HL-60/S4 (cell line): ENCODE measurements around the gene IGF2.

Experiments
- in situ Hi-C: fragments of 300-500 bp; cut with MboI; formaldehyde crosslinking; loops from 2 replicates; pipeline ENCODE4 v1.14.3; 2022; ENCODE audit warnings: low sequenced_read_pairs

Gene IGF2

GRCh38 chr11:2140411-2141400 lies 1.5 kb upstream of the IGF2 start:
- in situ Hi-C loops, result no loop called here

GRCh38 chr11:2139621-2140337 lies 590 bp upstream of the IGF2 start:
- in situ Hi-C loops, result no loop called here

GRCh38 chr11:2138431-2139122 lies 612 bp downstream of the IGF2 start:
- in situ Hi-C loops, result no loop called here

DNA sequence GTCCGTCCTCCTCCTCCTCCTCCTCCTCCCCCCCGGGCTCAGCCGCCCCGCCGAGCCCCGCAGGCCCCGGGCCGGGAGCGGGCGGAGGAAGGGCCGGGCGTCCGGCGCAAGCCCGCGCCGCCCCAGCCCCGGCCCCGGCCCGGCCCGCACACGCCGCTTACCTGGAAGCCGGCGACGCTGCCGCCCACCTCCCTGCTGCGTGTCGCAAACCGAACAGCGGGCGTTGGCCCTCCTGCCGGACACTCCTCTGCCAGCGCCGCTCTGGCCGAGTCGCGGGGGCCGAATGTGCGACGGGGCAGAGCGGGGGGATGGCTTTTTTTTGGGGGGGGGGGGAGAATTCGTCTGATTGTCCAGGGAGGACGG lies 1.1 kb downstream of the IGF2 start:
- in situ Hi-C loops, result no loop called here

- in situ Hi-C loops, result no loop called here
These were observed 1.8 kb downstream of the IGF2 start for GRCh38 chr11:2137202-2138067.

DNA sequence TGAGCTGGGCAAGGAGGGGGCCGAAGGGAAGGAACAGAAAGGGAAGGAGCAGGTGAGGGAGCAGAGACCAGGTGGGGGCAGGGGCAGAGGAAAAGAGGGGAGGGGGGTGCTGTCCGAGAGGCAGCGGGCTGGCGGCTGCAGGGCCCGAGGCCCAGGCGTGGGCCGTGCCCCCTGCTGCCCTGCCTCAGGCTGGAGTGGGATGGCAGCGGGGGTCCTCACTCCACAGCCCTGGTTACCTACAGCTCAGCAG lies 2.3 kb downstream of the IGF2 start:
- in situ Hi-C loops, result no loop called here

GRCh38 chr11:2136209-2136951 lies 2.8 kb downstream of the IGF2 start:
- in situ Hi-C loops, result no loop called here

DNA sequence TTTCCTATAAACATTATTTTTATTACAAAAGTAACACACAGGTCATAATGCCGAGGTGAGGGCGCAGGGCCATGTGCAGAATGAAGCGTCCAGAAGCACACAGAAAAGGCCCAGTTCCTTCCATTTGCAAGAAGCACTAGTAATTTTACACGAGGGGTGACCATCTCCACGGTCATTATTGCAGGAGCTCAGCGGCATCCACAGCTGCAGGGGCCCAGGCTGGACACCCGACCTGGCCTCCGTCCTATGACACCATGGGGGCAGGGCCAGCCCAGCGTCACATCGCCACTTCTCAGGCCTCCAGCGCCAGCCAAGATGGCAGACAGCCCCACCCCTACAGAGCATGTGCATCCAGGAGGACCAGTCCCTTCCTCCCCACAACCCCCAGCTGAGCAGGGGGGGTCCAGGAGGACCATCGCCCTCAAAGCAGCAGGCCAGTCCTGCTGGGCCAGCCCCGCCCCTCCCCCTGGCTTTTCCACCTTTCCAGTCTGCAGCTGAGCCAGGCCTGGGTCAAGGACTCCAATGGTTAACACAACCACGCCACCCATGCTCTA lies 3.5 kb downstream of the IGF2 start:
- in situ Hi-C loops, result no loop called here

GRCh38 chr11:2135018-2135569 lies 4.1 kb downstream of the IGF2 start:
- in situ Hi-C loops, result no loop called here

GRCh38 chr11:2134022-2135010 lies 4.9 kb downstream of the IGF2 start:
- in situ Hi-C loops, result no loop called here

- in situ Hi-C loops, result no loop called here
These were observed 5.8 kb downstream of the IGF2 start for GRCh38 chr11:2133241-2134021.

GRCh38 chr11:2132874-2133240 lies 6.3 kb downstream of the IGF2 start:
- in situ Hi-C loops, result no loop called here

DNA sequence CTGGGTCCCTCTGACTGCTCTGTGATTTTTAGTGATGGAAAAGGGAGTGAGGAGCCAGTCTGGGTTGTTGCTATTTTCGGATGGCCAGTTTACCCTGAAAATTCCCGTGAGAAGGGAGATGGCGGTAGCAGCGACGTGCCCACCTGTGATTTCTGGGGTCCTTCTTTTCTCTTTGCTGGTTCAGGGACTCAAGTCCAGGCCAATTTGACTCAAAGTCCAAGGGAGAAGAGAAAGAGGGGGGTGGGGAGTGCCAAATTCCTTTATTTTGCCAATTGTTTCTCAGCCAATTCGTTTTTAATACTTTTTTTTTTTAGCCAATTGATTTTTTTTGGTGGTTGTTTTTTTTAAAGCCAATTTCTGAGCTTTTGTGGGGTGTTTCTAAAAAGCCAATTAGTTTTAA lies 6.9 kb downstream of the IGF2 start:
- in situ Hi-C loops, result no loop called here

GRCh38 chr11:2131371-2132236 lies 7.6 kb downstream of the IGF2 start:
- in situ Hi-C loops, result no loop called here

GRCh38 chr11:2130881-2131352 lies 8.3 kb downstream of the IGF2 start:
- in situ Hi-C loops, result no loop called here

- in situ Hi-C loops, result no loop called here
These were observed 9.4 kb downstream of the IGF2 start for GRCh38 chr11:2129699-2130366.
